Measurements from ENCODE around the gene ARHGEF28.

- TF ChIP-seq CTCF (IDR thresholded peaks at IDR 0.05) (no peak), EZH2 (IDR thresholded peaks at IDR 0.05; ENCODE audit: borderline replicate concordance, insufficient read depth, low read depth, low read length, poor library complexity, severe bottlenecking) (no peak)
These were observed 266.2 kb downstream of the ARHGEF28 start for GRCh38 chr5:73892218-73892617.

Data from B cell (primary cell).